NCI-H2227 treated with DMSO at 0.1 percent for 48 hours (cell line): Measurements from ENCODE around the gene ZNF514.
"Not testable (repeated sequence)": the region's sequence is repeated elsewhere in the genome, so short reads cannot be mapped to it uniquely, and the experiment has no call there.

ENCODE experiments used
- DNase-seq: peaks from one replicate; lab custom pipeline; 2025; lab: John Stamatoyannopoulos, UW

The ZNF514 gene

DNA sequence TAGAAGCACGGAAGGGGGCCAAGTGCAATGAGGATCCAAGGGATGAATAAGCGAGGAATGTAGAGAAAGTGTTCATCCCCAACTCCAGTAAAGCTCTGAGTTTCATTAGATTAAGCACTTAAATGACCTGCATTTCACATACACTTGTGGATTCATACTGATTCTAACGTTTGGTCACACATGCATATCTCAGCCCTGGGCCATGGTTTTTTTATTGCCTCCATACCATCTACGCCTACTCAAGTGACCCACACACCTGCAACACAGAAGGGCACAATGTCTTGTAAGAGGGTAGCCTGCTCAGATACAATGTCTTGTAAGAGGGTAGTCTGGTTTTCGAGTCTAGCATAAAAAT, 37.5 kb downstream of the ZNF514 start:
- DNase-seq, result peak; percentile 53

DNA sequence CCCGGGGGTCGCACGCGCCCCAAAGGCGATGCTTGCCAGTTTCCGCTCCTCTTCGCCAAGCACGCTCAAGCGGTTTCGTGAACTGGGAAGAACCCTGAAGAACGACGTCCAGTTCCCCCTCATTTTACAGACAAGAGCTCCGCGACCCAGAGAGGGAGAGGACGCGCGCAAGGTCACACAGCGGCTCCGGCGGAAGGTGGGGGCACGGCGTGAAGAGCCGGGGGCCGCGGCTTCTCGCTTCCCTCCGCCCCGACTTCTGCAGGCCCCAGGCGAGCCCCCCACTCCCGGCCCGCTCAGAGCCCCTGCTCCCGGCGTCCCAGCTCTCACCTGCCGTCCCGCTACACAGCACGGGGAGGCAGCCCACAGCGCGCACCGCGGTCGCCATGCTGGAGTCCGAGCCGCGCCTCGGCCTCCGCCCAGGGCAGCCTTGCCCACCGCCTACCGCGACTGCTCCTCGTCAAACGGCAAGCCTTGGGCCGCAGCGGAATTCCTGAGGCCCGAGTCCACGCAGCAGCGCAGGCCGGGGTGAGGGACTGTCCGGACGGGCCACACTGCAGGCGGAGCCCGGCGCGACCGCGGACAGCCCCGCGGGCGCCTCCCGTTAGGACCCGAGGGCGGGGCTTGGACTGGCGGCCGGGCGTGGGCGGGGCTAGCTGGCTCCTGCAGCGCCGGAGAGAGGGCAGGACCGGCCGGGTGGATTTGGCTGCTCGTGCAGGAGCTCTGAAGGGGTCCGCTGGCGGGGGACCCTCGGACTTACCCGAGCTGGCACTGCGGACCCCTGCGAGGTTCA, 38.0 kb downstream of the ZNF514 start, which contains the start of gene MRPS5:
Gene MRPS5 (minus strand): TSS at position 402 of the 790 bp plus-strand sequence. CDS start 17 bp downstream, at position 385.
- DNase-seq, result peak; percentile 77

- DNase-seq, result no peak
These were observed 38.6 kb downstream of the ZNF514 start for GRCh38 chr2:95121093-95121406.

DNA sequence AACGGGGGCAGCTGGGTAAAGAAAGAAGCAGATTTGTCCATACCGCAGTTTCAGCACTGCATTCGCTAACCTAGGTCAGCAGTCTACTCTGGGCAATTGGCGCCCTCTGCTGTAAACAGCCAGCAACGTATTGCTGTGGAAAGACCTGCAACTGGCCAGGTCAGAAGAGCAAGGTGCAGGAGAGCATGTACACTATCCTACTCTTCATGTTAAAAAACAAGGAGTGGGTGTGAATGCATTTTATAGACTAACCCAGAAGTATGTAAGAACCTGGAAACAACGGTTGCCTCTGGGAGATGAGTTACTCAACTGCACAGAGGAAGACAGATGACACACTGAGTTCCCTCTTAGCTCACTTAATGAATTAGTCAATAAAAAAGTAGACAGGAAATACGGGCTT, 44.2 kb downstream of the ZNF514 start:
- peak; percentile 47 for DNase-seq

DNA sequence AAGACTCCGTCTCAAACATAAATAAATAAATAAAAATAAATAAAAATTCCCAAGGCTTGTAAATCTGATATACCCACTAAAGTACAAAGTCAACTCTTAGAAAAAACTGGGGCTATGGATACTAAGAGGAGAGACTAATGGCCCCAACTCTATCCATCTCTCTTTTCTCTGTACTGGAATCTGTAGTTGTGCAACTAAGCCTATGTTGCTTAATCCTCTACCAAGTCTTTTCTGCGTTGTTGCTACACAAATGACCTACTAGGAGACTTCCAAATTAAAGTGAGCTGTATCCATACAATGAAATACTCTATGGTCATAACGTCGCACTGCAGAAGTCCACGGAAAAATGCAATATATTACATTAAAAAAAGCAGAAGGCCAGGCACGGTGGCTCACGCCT, 46.2 kb downstream of the ZNF514 start:
- DNase-seq, result no peak

DNA sequence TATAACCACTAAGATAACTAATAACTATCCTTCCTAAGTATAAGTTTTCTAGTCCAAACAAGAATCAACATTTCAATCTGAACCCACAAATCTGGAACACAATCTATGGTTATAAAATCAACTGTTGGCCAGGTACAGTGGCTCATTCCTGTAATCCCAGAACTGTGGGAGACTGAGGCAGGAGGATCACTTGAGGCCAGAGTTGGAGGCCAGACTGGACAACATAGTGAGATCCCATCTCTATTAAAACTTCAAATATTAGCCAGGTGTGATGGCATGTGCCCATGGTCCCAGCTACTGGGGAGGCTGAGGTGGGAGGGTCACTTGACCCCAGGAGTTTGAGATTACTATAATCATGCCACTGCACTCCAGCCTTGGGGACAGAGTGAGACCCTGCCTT, 49.3 kb downstream of the ZNF514 start:
- no peak for DNase-seq

DNA sequence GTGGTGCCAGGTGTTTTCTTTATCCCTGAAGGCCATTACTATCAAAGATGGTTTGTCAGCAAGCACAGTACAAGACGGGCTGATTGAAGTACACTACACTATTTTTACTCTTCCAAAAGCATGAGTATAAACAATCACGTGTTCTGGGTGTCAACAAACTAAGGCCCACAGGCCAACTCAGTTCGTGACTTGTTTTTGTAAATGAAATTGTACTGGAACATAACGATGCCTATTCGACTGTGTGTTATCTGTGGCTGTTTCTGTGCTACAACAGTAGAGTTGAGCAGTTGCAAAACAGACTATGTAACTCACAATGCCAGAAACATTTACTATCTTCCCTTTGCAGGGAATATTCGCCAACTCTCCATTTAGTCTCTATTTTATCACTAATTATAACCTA, 50.4 kb downstream of the ZNF514 start:
- no peak for DNase-seq

- no peak for DNase-seq
These were observed 53.6 kb downstream of the ZNF514 start for GRCh38 chr2:95106081-95106480.

DNA sequence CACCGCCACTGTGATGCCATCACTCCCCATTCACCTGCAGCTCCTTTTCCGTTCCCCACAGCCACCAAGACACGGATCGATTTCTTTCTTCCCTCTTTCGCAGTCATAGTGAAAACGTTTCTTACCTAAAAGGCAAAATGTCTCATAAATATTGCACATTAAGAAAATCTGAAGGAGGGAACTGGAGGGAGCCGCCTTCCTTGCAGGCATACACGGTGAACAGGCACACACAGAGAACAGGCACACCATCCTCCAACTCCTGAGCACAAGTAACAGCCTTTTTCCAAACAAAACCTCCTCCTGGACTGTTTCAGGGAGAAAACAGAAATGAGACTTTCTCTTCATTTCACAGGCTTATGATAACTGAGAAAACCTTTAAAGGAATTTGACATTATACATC, 55.0 kb downstream of the ZNF514 start:
- DNase-seq, result no peak

DNA sequence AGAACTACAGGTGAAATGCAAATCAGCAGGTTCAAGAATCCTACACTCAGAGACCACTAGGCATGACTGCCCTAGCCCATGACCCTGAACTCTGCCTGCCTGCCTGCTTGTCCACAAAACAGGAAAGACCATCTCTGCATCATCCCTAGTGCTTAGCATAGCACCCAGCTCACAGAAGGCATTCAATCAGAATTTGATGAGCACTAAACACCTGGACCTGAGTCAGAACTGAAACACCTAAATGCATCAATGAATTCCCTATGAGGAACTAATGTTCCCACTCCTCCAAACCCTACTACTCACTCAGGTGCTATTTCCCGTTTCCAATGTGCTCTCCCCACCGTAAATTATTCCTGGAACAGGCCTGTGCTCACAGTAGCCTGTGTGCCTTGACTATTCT, 59.7 kb downstream of the ZNF514 start:
- no peak for DNase-seq

GRCh38 chr2:95098273-95098672, 61.4 kb downstream of the ZNF514 start:
- DNase-seq, result not testable (repeated sequence)
